IPS DF 6.9 (cell line): Measurements from ENCODE around the gene RNF114.
"Not testable (repeated sequence)": the region's sequence is repeated elsewhere in the genome, so short reads cannot be mapped to it uniquely, and the experiment has no call there.

Experiments used
- DNase-seq: peaks from one replicate; pipeline ENCODE4 v3.0.0-alpha.2; 2013; ENCODE audit warnings: low read depth, low spot score
- H3K27ac ChIP-seq: one replicate; pipeline ENCODE4 v1.5.1; 2013; ENCODE audit warnings: low read length, control low read depth
- H3K27me3 ChIP-seq: 2 replicates; pipeline ENCODE4 v1.6.1; 2013; ENCODE audit warnings: mild to moderate bottlenecking, low read length; ENCODE audit not compliant: control insufficient read depth, insufficient read depth
- H3K36me3 ChIP-seq: 2 replicates; pipeline ENCODE4 v1.6.1; 2013; ENCODE audit warnings: low read length; ENCODE audit not compliant: control insufficient read depth, insufficient read depth
- H3K4me1 ChIP-seq: 2 replicates; pipeline ENCODE4 v1.6.1; 2013; ENCODE audit warnings: low read length; ENCODE audit not compliant: control insufficient read depth, insufficient read depth
- H3K4me3 ChIP-seq: 2 replicates; pipeline ENCODE4 v1.5.1; 2013; ENCODE audit warnings: mild to moderate bottlenecking, low read length
- H3K9me3 ChIP-seq: 2 replicates; pipeline ENCODE4 v1.6.1; 2013; ENCODE audit warnings: low read length, inconsistent platforms; ENCODE audit not compliant: control insufficient read depth, insufficient read depth
- WGBS: extraction: QIAGEN DNeasy Blood & Tissue Kit; methylation state at CpG from one replicate; pipeline ENCODE4 v1.1.7; 2013; ENCODE audit warnings: mixed read lengths, missing lambda C conversion rate; ENCODE audit not compliant: insufficient read length, insufficient coverage; 5-methylcytosine and 5-hydroxymethylcytosine counted together

Gene RNF114

GRCh38 chr20:49987868-49988690 lies 51.9 kb downstream of the RNF114 start:
- H3K4me3 ChIP-seq, result no peak overlapping the region
- no peak overlapping the region for H3K27ac ChIP-seq
- peaks cover 9% of the 10 kb centered on the region for H3K4me1 ChIP-seq

GRCh38 chr20:49989234-49990065 lies 53.3 kb downstream of the RNF114 start:
- H3K4me1 ChIP-seq, result peaks cover 9% of the 10 kb centered on the region
- H3K4me3 ChIP-seq, result no peak overlapping the region
- no CpG with 5 or more reads among the region's 22 CpGs for WGBS
- no peaks in the 10 kb centered on the region for H3K9me3 ChIP-seq
- H3K36me3 ChIP-seq, result no peaks in the 10 kb centered on the region
- H3K27me3 ChIP-seq, result no peaks in the 10 kb centered on the region
- no peak overlapping the region for H3K27ac ChIP-seq
- DNase-seq, result no peak

More at GRCh38 chr20:49987868-49988690, 51.9 kb downstream of the RNF114 start:
- Histone ChIP-seq H3K36me3 (no peaks in the 10 kb centered on the region), H3K9me3 (no peaks in the 10 kb centered on the region), H3K27me3 (no peaks in the 10 kb centered on the region)
- no peak for DNase-seq
- WGBS, result no CpG with 5 or more reads among the region's 18 CpGs

GRCh38 chr20:49990271-49990720 lies 54.1 kb downstream of the RNF114 start:
- H3K36me3 ChIP-seq, result no peaks in the 10 kb centered on the region
- H3K4me3 ChIP-seq, result no peak overlapping the region
- no peaks in the 10 kb centered on the region for H3K9me3 ChIP-seq
- no peaks in the 10 kb centered on the region for H3K27me3 ChIP-seq
- no CpG with 5 or more reads among the region's 9 CpGs for WGBS
- DNase-seq, result no peak
- H3K27ac ChIP-seq, result no peak overlapping the region
- peaks cover 7% of the 10 kb centered on the region for H3K4me1 ChIP-seq

- Histone ChIP-seq H3K27me3 (no peaks in the 10 kb centered on the region), H3K27ac (no peak overlapping the region), H3K36me3 (no peaks in the 10 kb centered on the region), H3K4me1 (peaks cover 7% of the 10 kb centered on the region), H3K4me3 (no peak overlapping the region), H3K9me3 (no peaks in the 10 kb centered on the region)
- no CpG with 5 or more reads among the region's 6 CpGs for WGBS
- DNase-seq, result no peak
Observed at GRCh38 chr20:49993301-49993751, 57.1 kb downstream of the RNF114 start.

GRCh38 chr20:49995586-49995985 lies 59.4 kb downstream of the RNF114 start:
- WGBS, result no CpG with 5 or more reads among the region's 3 CpGs
- H3K4me3 ChIP-seq, result no peak overlapping the region
- no peaks in the 10 kb centered on the region for H3K36me3 ChIP-seq
- H3K9me3 ChIP-seq, result no peaks in the 10 kb centered on the region
- no peak overlapping the region for H3K27ac ChIP-seq
- H3K27me3 ChIP-seq, result no peaks in the 10 kb centered on the region
- H3K4me1 ChIP-seq, result peaks cover 3% of the 10 kb centered on the region; the same call in 1 of the 2 replicates
- DNase-seq, result no peak

GRCh38 chr20:49998478-49999188 lies 62.4 kb downstream of the RNF114 start:
- H3K4me3 ChIP-seq, H3K36me3 ChIP-seq, H3K4me1 ChIP-seq, DNase-seq, H3K27me3 ChIP-seq, H3K9me3 ChIP-seq, H3K27ac ChIP-seq: not testable (repeated sequence)
- WGBS, result no CpG with 5 or more reads among the region's 15 CpGs

GRCh38 chr20:49999329-49999728 lies 63.1 kb downstream of the RNF114 start:
- no CpG with 5 or more reads among the region's 7 CpGs for WGBS
- Histone ChIP-seq H3K27ac (no peak overlapping the region), H3K9me3 (no peaks in the 10 kb centered on the region), H3K4me3 (no peak overlapping the region), H3K4me1 (no peaks in the 10 kb centered on the region), H3K27me3 (no peaks in the 10 kb centered on the region), H3K36me3 (no peaks in the 10 kb centered on the region)
- no peak for DNase-seq

- H3K27me3 ChIP-seq, H3K27ac ChIP-seq, H3K36me3 ChIP-seq, H3K9me3 ChIP-seq, H3K4me3 ChIP-seq, H3K4me1 ChIP-seq, DNase-seq: not testable (repeated sequence)
- WGBS, result no CpG with 5 or more reads among the region's 14 CpGs
Observed at GRCh38 chr20:50000548-50001222, 64.5 kb downstream of the RNF114 start.

- Histone ChIP-seq H3K27ac (no peak overlapping the region), H3K9me3 (no peaks in the 10 kb centered on the region), H3K4me3 (no peak overlapping the region), H3K27me3 (no peaks in the 10 kb centered on the region), H3K4me1 (no peaks in the 10 kb centered on the region), H3K36me3 (no peaks in the 10 kb centered on the region)
- no peak for DNase-seq
- no CpG with 5 or more reads among the region's 9 CpGs for WGBS
Observed at GRCh38 chr20:50001784-50002311, 65.7 kb downstream of the RNF114 start.
